ENCODE data around the gene ALPK1.
"Not testable (repeated sequence)": the region's sequence is repeated elsewhere in the genome, so short reads cannot be mapped to it uniquely, and the experiment has no call there.

ALPK1 gene

DNA sequence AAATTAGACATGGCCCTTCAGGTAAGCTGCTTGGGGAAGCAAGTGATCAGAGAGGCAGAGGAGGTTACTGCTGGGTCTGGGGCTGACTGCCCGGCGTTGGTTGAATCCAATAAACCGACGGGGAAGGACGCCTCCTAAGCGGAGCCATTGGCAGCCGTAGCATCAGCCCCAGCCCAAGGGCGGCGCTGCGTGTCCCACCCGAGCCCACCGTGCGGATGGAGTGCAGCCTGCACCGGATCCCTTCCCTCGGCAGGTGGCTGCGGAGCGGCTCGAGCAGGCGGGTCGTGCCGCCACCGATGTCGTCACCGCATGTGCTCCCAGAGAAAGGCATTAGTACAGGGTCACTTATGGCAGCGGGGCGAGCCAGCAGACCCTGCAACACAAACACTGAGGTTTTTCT, 82.1 kb downstream of the ALPK1 start:
- DNase-seq = no peak

DNA sequence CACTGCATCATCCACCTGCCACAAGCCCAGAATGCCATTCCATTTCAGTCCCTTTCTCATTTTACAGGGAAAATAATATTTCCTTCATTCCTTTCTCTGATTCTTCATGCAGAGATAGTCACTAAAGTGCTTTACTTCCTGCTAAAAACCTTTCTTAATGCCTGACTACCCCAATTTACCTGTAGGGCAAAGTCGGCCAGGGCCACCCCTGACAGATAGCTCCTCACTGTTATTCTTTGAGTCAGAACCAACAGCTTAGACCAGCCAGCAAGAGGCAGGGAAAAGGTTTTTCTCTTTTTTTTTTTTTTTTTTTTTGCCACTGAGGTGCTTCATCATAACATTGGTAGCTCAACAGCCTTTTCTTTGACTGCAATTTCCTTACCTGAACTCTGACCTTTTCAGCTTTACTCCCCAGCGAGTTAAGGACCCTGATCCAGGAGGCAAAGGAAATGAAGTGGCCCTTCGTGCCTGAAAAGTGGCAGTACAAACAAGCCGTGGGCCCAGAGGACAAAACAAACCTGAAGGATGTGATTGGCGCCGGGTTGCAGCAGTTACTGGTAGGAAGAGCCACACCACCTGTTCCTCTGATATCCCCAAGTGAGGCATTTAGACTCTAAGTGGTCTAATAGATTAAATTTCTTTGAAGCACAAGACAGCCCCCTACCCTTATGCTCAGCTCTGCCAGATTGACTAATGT, 85.0 kb downstream of the ALPK1 start:
- DNase-seq = no peak

DNA sequence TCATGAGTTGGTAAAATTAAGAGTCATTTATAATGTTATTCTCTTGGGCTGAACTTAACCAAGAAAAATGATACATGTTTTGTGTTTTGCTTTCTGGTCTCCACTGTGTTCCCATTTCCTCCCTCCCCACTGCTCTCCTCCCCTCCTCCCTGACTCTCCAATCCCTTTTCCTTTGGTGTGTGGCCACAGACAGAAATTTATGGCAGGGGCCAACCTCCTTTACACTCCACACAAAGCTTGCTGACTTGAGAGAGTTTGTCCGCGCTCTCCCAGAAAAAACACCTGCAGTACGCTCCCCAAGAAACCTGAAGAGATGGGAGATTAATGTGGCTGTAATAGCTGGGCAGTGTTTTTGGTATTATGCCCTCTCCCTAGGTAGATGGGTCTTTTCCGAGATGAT, 88.9 kb downstream of the ALPK1 start:
- DNase-seq = no peak

DNA sequence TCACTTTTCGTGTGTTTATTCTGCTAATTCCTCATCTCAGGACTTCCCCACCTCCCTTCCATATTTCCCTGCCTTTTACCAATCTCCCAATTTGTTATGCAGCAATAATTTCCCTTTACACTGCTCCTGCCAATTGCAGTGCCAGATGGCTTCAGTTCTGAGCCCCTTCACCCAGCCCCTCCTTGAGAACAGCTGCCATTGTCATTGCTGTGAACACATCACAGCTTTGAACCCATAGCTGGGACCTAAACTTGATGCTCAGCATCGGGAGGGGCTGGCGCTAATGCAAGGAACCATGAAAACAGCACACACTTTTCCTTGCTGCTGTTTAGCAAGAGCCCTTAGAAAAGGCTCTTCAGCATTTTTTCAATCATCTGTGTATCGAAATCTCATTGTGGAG, 104.9 kb downstream of the ALPK1 start:
- DNase-seq = no peak

DNA sequence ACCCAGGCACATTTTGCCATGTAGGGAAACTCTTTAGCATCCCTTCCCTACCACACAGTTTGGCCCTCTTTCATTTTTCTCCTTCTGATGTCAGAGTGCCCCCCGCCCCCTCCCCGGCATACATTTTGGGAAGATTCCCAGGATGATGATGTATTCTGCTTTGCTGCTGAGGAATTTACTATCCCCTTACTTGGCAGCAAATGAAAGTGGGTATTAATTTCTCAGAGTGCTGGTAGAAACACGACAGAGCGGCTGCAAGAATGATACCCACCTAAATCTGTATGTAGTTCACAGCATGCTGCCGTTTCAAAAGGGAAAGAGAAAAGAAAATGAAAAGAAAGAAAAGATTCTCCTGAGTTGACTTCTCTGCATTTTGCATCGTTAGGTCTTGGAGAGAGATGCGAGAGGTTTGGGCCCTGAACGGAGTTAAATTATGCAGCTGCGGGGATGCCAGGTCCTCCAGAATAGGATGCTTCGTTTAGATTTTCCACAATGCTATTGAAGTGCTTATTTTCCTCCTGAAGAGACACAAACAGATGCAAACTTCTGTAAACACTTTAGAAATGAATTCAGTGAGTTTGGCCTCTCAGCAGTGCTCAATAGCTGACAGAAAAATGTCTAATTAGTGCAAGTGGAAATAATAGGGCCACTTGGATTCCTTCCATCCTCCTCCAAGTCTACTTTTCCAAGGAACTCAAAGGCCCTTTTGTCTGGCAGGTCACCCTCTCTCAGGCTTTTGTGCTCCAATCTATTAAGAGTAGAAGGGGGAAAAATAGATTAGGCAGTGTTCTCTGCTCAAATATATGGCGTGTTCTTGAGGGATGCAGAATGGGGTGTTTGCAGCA, 106.2 kb downstream of the ALPK1 start:
- DNase-seq = no peak

DNA sequence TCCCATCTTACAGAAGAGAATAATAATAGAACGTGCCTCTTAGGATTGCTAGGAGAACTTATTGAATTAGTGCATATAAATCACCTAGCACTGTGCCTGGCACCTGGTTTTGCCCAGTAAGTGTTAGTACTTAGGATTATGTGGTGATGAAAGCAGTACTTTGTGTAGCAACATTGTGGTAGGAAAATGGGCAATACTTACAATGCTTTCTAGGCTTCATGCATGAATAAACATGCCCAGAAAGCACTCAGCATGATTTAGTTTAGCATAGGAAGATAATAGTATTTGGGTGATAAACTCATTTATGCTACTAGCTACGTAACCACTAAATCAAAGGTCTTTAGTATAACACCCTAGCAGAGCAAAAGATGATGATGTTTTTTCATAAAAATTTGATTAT, 113.2 kb downstream of the ALPK1 start:
- DNase-seq = no peak

DNA sequence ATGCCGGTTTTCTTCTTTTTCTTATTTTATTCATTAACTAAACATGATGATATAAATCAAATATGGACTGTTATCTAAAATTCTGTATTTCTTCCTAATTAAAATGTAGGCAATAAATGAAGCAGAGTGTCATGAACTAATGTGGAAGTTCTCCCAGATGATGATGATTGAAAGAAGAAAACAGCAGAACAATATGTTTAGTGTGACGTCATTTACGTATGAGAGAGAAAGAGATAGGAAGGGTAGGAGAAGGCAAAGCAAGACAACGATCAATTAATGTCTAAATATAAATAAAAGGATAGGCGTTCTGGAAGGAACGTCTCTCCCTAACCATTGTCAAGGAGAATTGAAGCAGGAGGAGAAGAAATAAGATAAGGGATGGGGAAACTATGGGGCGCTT, 113.6 kb downstream of the ALPK1 start:
- DNase-seq = no peak

DNA sequence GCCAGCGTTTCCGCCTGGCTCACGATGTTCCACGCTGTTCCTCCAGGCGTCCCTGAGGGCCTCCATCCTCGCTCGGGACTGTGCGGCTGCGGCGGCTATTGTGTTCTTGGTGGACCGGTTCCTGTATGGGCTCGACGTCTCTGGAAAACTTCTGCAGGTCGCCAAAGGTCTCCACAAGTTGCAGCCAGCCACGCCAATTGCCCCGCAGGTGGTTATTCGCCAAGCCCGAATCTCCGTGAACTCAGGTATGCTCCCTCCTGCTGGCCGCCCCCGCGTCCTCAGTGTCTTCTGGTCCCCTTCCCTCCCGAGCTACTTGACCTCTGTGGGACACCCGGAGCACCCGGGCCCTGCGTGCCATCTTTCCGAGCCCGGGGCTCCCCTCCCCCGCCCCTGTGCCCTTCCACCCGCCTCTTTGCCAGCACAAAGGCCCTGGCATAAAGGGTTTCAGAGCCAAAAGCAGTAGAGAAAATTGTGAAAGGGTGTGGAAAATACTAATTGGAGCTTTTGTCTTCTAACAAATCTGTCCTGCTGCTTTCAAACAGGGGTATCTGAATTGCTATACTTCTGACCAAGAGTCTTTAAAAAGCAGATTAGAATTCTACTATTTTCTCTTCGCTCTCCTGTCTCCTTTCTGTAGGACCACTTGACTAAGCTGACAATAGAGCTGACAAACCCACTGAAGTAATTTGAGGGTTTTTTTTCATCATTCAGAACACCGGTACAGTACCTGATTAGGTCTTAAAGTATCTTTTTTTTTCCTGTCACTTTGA, 114.8 kb downstream of the ALPK1 start:
- DNase-seq = no peak

DNA sequence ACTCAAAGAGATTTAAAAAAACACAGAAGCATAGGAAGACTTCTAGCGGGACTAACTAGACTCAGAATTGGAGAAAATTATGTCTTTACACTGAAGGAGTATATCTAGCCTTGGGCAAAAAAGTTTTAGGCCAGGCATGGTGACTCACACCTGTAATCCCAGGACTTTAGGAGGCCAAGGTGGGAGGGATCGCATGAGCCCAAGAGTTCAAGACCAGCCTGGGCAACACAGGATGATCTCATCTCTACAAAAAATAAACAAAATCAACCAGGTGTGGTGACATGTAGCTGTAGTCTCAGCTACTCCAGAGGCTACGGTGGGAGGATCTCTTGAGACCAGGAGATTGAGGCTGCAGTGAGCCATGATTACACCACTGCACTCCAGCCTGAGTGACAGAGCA, 119.3 kb downstream of the ALPK1 start:
- no peak for DNase-seq

DNA sequence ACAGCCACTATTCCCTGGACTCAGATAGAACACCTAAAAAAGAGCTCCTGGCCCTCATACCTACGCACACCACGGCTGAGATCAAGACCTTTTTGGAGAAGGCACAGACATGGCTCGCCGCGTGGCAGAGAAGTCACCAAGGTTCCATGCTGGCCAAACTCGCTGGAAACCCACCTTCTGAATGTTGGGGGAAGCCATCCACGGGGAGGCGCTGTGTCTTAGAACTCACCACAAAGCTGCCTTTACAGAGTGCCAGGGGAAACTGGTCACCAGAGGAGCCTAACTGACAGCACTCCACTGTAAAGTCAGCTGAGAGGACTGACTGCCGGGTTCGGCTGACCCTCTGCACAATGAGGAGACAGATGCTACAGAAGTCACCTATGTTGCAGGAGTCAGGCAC, 120.9 kb downstream of the ALPK1 start:
- no peak for DNase-seq

DNA sequence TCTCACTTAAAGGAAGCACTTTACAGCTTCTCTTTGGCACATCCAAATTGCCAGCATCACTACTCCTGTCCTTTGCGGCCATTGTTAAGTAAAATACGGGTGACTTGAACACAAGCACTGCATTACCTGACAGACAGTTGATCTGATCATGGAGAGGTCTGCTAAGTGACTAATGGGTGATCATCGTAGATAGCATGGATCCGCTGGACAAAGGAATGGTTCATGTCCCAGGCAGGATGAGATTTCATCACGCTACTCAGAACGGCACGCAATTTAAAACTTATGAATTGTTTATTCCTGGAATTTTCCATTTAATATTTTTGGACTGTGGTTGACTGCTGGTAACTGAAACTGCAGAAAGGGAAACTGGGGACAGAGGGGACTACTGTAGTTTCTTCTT, 124.7 kb downstream of the ALPK1 start:
- no peak for DNase-seq

DNA sequence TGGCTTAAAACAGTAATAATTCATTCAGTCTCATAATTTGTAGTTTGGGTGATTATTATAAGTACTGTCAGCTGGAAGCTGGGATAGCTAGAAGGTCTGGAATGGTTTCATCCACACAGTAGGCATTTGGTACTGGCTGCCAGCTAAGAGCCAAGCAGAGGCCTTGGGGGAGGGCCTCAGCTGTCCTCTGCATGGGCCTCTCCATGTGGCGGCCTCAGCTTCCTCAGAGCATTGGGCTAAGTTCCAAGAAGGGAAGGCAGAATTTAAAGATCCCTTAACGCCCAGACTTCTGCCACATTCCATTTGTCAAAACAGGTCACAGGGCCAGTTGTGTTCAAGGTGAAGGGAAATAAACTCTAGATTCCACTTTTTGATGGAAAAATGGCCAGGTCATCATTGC, 125.5 kb downstream of the ALPK1 start:
- no peak for DNase-seq

DNA sequence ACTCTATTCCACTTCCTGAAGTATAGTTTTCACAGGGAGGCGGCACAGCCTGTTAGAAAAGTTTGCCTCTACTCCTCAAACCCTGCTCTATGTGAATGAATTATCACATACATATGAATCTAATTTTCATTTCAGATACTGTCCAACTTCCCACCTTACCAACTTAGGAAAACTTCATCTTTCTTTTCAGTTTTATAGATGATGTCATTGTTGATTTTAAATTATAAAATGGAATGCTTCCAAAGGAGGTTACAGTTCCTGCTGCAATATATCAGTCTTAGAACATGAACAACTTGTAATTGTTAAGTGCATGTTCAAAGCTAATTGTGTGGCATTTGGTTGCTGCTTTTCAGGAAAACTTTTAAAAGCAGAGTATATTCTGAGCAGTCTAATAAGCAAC, 126.4 kb downstream of the ALPK1 start:
- DNase-seq = no peak

DNA sequence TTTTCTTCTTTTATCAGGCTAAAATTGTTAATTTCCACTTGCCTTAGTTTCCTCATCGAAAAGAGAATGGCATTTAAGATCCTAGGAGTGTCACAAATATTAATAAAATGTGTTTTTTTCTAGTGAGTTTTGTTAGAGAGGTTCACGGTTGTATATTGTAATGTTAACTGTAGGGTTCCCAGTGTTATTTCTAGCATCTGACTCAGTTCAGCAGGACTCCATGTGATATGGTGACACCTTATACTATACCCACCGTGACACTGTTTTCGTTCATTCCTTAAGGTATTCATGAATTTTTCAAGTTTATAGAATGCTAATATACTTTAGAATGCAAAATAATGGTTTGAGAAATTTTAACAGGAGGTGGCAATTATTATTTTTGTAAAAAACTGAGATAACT, 128.7 kb downstream of the ALPK1 start:
- no peak for DNase-seq

DNA sequence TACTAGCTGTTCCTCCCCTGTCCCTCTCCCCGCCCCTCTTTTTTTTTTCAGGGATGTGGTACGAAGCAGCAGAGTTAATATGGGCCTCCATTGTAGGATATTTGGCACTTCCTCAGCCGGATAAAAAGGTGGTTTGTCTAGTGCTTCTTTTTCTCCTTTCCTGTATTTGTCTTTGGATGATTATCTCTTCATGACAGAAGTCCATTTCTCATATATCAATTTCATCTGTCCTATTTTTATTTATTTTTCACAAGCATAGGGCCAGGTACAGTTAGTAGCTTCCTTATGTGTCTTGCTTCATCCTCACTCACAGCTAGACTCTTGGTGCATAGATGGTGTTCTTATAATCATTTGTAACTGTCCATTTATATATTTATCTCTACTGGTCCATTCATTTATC, 129.2 kb downstream of the ALPK1 start:
- DNase-seq = no peak

DNA sequence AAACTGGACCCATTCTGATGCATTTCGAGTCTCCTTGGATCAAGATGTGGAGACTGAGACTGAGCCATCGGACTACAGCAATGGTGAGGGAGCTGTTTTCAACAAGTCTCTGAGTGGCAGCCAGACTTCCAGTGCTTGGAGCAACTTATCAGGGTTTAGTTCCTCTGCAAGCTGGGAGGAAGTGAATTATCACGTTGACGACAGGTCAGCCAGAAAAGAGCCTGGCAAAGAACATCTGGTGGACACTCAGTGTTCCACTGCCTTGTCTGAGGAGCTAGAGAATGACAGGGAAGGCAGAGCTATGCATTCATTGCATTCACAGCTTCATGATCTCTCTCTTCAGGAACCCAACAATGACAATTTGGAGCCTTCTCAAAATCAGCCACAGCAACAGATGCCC, 134.0 kb downstream of the ALPK1 start:
- DNase-seq = no peak

DNA sequence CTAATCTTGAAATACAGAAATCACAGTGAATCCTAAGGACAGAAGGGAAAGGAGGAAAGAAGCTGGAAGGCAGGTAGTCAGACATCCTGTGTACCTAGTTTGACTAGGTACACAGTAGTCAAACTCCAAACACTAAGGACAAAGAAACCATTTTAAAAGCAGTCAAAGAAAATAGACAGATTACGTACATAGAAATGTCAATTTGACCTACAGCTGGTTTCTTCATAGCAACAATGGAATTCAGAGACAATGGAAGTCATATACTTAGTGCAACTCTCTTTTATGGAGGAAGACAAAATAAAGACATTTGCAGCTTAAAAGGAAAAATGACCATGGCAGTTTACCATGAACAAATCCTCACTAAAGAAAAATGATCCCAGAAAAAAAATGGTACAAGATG, 139.8 kb downstream of the ALPK1 start:
- no peak for DNase-seq

DNA sequence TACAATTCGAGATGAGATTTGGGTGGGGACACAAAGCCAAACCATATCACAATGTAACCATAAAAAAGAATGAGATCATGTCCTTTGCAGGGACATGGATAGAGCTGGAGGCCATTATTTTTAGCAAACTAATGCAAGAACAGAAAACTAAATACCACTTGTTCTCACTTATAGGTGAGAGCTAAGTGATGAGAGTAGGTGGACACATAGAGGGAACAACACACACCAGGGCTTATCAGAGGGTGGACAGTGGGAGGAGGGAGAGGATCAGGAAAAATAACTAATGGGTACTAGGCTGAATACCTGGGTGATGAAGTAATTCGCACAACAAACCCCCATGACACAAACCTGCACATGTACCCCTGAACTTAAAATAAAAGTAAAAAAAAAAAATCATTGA, 145.1 kb downstream of the ALPK1 start:
- not testable (repeated sequence) for DNase-seq

DNA sequence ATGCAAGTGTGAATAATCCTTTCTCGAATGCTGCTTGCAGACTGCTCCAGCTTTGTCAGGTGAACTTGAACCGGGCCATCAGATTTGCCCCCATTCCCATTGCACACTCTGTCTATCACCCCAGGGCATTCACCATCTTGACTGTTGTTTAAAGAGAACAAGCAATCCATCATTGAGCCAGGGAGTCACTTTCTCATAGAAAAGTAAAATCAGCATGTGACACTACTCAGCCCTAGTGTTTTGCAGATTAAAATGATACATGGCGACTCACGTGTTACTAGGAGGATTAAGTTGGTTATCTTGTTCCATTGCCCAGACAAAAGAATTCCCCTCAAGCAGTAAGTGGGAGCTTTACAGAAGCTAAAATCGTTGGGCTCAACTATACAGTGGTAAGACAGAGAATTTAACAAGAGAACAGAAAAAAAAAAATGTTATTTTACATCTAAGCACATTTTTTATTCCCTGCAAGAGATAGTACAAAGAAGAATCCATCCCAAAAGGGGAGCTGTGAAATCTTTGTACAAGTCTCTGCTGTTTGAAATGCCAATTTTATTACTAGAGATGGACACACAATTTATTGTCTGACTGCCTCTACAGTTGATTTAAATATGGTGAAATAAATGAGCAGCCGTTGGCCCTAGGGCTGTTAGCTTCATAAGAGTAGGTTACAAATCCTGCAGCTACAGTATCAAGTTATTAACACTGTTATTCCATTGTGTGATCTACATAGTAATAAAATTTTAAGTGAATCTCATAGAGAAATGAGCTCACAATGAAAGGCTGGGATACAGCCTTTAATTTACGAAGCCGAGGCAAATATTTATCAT, 151.3 kb downstream of the ALPK1 start:
- DNase-seq = no peak

DNA sequence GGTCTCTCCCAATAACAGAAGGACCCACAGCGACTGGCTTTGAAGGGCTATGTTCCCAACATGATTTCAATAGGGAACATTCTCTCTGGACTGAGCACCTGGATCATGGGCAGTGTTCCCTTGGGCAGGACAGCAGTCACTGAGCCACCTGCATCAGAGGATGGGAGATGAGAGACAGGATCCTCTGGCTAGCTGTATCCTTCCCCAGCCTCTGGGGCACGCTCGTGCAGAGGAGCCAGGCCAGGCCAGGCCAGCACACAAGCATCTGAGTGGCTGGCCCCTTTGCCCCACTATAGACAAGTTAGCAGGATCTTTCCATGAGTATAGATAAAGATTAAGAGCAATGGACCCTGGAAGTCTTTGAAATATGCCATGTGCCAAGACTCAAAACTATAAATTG, 152.5 kb downstream of the ALPK1 start:
- DNase-seq = no peak

DNA sequence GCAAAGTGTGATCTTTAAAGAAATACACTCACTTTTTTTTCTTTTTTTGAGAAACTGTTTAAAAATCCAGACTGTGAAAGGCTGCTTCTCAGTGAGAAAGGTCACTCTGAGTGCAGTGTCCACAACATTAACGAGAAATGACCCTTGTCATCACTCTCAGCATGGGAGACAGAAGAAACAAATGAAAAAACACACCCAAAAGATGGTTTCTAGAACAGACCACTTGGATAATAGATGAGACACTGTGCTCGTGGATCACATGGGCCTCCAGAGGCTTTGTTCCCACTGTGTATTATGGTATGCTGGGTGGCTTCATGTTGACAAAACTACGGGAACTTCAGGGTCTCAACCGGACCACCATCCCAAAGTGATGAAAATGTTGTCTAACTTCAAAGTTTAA, 153.9 kb downstream of the ALPK1 start:
- no peak for DNase-seq

DNA sequence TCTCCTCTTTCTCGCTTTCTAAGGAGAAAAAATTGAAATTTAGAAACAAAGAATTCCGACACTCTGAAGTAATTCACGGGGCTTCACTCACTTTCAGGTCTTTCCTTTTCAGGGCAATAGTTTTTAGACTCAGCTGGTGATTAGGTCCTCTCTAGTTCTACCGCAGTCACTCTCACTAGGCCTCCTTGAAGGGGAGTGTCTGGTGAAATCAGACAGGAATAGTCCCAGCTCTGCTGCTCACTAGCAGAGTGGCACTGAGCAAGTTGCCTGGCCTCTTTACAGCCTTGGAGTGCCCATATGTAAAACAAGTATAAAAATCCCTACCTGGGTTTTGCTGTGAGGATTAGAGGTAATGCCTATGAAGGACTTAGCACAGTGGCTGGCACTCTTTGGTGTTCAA, 154.7 kb downstream of the ALPK1 start:
- no peak for DNase-seq

DNA sequence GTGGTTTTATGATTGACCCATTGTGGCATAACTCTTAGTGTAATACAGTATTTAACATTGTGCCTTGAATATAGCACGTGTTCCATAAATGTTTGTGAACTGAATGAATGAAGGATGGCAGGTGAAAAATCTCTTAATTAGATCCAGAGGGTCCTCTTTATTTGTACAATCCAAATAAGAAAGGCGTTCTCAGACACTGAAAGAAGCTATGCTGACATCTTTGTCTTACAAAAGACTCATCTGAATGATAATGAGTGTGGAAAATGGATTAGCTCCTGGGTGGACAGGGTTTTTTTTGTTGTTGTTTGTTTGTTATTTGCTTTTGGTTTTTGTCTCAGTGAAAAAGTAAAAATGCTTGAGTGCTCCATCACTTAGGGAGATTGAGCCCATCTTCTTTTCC, 156.2 kb downstream of the ALPK1 start:
- no peak for DNase-seq

All from inflammatory macrophage (primary cell).